Muscle layer of duodenum (tissue), 2 donors: Measurements from ENCODE around the gene KRT5.
"Not testable (repeated sequence)": the region's sequence is repeated elsewhere in the genome, so short reads cannot be mapped to it uniquely, and the experiment has no call there.

ENCODE experiments used
- H3K27ac ChIP-seq: one replicate; pipeline ENCODE4 v1.7.0; 2013; ENCODE audit warnings: mild to moderate bottlenecking, low read length
- H3K27me3 ChIP-seq: one replicate; pipeline ENCODE4 v1.7.0; 2013; ENCODE audit warnings: low read depth, mild to moderate bottlenecking, control low read depth, low read length
- H3K36me3 ChIP-seq, 2 donors: one replicate each; pipeline ENCODE4 v1.7.0; 2013; ENCODE audit warnings: low read length in 2 of 2, control low read depth in 1 of 2, mild to moderate bottlenecking in 1 of 2; ENCODE audit not compliant: insufficient read depth in 2 of 2, control insufficient read depth in 1 of 2
- H3K4me1 ChIP-seq, 2 donors: one replicate each; pipeline ENCODE4 v1.7.0; 2013; ENCODE audit warnings: low read length in 2 of 2, mild to moderate bottlenecking in 2 of 2, control low read depth in 1 of 2, moderate library complexity in 1 of 2; ENCODE audit not compliant: insufficient read depth in 2 of 2, control insufficient read depth in 1 of 2
- H3K4me3 ChIP-seq, 2 donors: one replicate each; pipeline ENCODE4 v1.7.0; 2013; ENCODE audit warnings: low read length in 2 of 2, low read depth in 1 of 2, mild to moderate bottlenecking in 1 of 2
- H3K9me3 ChIP-seq, 2 donors: one replicate each; pipeline ENCODE4 v1.7.0; 2013; ENCODE audit warnings: low read length in 2 of 2, control low read depth in 1 of 2, mild to moderate bottlenecking in 1 of 2; ENCODE audit not compliant: control insufficient read depth in 1 of 2
- donor health status: healthy.

Gene KRT5

DNA sequence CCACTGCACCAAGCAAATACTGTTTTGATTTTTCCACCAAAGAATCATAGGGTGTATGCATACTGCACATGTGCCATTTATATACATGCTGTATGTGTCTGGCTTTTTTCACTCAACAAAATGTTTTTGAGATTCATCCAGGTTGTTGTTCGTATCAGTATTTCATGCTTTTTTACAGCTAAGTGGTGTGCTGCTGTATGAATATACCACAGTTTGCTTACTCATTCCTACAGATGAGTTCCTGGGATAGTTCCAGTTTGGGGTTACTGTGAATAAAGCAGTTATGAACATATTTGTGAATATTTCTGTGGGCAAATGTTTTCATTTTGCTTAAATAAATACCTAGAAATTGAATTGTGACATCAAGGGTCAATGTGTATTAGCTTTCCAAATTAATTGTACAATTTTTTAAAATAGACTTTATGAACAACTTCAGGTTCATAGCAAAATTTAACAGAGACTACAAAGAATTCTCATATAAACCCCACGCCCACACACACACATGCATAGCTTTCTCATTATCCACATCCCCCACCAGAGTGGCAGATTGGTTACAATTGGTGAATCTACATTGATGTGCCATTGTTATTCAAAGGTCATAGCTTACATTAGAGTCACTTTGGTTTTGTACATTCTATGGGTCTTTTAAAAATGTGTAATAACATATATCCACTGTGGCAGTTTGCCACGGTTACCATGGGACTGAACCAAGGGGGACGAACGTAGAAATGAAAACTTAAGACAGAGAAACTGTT is 20.2 kb downstream of the KRT5 start:
- H3K36me3 ChIP-seq, result no peaks in the 10 kb centered on the region
- H3K9me3 ChIP-seq, result no peaks in the 10 kb centered on the region
- H3K4me3 ChIP-seq, result no peak overlapping the region
- H3K4me1 ChIP-seq, result peaks cover 6 to 13% of the 10 kb centered on the region in 2 donors
- H3K27me3 ChIP-seq, result no peaks in the 10 kb centered on the region
- H3K27ac ChIP-seq, result no peak overlapping the region

DNA sequence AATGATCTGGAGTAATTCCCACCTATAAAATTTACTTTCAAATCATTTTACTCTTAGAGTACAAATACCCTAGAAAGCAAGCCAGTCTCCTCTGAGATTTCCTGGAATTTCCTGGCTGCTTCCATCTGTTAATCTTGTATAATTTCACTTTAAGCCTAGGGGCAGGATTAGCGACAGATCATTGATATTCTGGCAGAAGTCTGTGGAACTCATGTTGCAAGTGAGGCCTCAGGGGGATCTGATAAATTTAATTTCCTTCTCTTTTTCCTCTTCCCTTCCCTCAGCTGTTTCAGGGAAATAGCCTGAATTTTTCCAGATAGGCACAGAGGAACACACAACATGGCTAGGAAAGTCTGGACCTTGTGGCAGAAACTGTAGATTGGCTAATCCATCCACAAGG is 21.2 kb downstream of the KRT5 start:
- Histone ChIP-seq H3K4me3 (no peak overlapping the region), H3K27me3 (no peaks in the 10 kb centered on the region), H3K36me3 (no peaks in the 10 kb centered on the region), H3K9me3 (no peaks in the 10 kb centered on the region), H3K27ac (no peak overlapping the region), H3K4me1 (peaks cover 6 to 21% of the 10 kb centered on the region in 2 donors)

DNA sequence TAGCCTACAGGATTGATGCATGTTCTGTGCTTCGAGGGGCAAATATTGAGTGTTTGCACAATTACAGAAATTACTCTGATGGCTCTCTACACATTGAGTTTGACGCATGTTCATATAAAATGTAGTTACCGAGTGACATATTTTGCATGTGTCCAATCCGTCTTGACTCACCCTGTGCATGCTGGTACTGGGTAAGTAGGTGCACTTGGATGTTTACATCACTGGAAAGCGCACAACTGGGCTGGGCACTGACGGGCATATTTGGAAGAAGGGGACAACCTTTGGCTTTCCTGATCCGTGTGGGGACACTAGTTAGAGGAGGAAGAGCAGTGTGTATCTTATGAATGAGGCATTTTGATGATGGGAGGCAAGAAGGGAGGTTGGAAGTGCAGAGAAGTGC is 22.2 kb downstream of the KRT5 start:
- H3K27me3 ChIP-seq, result no peaks in the 10 kb centered on the region
- no peaks in the 10 kb centered on the region for H3K36me3 ChIP-seq
- no peak overlapping the region for H3K27ac ChIP-seq
- H3K9me3 ChIP-seq, result no peaks in the 10 kb centered on the region
- H3K4me3 ChIP-seq, result no peak overlapping the region
- peaks cover 6 to 21% of the 10 kb centered on the region in 2 donors for H3K4me1 ChIP-seq

GRCh38 chr12:52496590-52497071 is 23.6 kb downstream of the KRT5 start:
- Histone ChIP-seq H3K27me3 (no peaks in the 10 kb centered on the region), H3K36me3 (no peaks in the 10 kb centered on the region), H3K9me3 (no peaks in the 10 kb centered on the region), H3K4me3 (no peak overlapping the region), H3K27ac (no peak overlapping the region), H3K4me1 (peaks cover 6 to 21% of the 10 kb centered on the region in 2 donors)

- Histone ChIP-seq H3K27ac (no peak overlapping the region), H3K36me3 (no peaks in the 10 kb centered on the region), H3K4me3 (no peak overlapping the region), H3K9me3 (no peaks in the 10 kb centered on the region), H3K27me3 (no peaks in the 10 kb centered on the region), H3K4me1 (peaks cover 6 to 21% of the 10 kb centered on the region in 2 donors)
Observed at GRCh38 chr12:52496054-52496453, 24.1 kb downstream of the KRT5 start.

DNA sequence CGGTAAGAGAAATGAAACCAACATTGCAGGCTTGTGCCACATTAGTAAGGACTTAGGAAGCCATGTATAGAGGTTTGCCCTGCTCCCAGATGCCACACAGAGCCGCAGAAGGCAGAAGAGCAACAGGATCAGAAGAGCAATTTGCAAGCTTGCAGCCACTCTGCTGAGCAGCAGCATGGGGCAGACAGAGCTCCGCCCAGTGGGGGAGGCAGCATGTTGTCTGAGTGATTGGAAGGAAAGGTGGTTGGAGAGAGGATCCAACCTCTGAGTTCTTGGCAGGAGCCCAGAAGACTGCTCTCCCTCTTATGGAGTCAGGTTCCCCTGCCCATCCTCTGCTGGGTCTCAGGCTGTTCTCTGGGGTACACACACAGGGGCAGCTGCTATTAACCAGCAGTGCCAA is 24.8 kb downstream of the KRT5 start:
- Histone ChIP-seq H3K36me3 (no peaks in the 10 kb centered on the region), H3K9me3 (no peaks in the 10 kb centered on the region), H3K27ac (no peak overlapping the region), H3K27me3 (no peaks in the 10 kb centered on the region), H3K4me1 (peaks cover 6 to 21% of the 10 kb centered on the region in 2 donors), H3K4me3 (no peak overlapping the region)

DNA sequence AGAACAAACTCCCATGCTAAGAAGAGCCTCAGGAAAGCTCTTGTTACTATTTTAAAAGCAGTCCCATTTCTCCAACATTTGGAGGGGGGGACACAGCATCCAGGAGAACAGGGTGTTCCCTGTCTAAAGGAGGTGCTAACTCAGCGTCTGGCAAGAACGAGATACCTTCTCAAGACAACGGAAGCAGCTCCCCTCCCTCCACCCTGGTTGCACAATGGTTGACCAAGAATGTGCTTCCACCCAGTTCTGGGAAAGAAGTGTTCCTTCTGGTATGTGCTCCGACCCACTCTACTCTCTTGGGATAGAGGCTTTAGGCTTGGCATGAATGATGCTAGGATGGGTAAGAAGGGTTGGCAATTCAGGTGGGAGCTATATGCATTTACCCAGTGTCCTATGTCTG is 25.7 kb downstream of the KRT5 start:
- no peak overlapping the region for H3K27ac ChIP-seq
- no peaks in the 10 kb centered on the region for H3K36me3 ChIP-seq
- peaks cover 6 to 21% of the 10 kb centered on the region in 2 donors for H3K4me1 ChIP-seq
- no peaks in the 10 kb centered on the region for H3K27me3 ChIP-seq
- H3K9me3 ChIP-seq, result no peaks in the 10 kb centered on the region
- H3K4me3 ChIP-seq, result no peak overlapping the region

DNA sequence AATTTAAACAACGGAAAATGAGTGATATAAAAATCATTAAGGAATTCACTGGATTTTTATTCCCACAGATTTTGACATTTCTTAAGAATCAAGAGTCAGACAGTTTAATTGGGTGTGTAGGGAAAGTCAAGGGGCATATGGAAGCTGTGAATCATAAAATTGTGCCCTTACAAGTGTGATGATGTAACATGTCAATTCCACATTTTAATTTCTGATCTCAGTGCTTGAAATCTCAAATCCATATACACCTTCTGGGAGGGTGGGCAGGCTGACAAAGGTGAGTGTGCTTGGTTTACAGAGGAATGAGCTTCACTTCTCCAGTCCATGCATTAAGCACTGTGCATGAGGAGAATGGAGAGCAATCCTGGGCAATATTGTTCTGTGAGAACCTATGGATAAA is 26.1 kb downstream of the KRT5 start:
- H3K9me3 ChIP-seq, result no peaks in the 10 kb centered on the region
- peaks cover 6 to 21% of the 10 kb centered on the region in 2 donors for H3K4me1 ChIP-seq
- no peaks in the 10 kb centered on the region for H3K27me3 ChIP-seq
- no peak overlapping the region for H3K27ac ChIP-seq
- H3K36me3 ChIP-seq, result no peaks in the 10 kb centered on the region
- no peak overlapping the region for H3K4me3 ChIP-seq

DNA sequence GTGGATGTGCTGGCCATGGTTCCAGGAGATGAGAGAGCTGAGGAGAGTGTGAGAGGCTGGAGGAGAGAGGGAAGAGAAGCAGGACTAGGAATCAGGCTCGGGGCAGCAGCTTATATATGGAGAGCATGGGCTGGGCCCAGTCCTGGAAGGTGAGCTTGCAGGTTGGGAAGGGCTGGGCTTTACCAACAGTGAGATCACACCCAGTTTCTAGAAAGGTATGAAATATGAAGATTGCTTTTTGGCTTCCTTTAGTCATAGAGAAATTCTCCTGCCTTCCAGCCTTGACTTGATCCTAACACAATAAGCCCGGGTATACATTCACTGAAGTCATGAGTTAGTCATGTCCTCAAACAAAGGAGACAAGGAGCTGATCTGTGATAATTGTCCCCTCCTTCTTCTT is 27.0 kb downstream of the KRT5 start, which contains the start of gene KRT6A:
TSS of gene KRT6A (minus strand) at position 86 of the 400 bp plus-strand sequence. CDS start at position 17, 69 bp downstream.
- Histone ChIP-seq H3K27ac (no peak within 1 kb of the TSS), H3K4me3 (no peak within 1 kb of the TSS)

GRCh38 chr12:52492405-52492804 is 27.8 kb downstream of the KRT5 start:
- not testable (repeated sequence) for H3K9me3 ChIP-seq, H3K27me3 ChIP-seq, H3K4me3 ChIP-seq, H3K27ac ChIP-seq, H3K36me3 ChIP-seq
- peaks cover 6 to 21% of the 10 kb centered on the region in 2 donors for H3K4me1 ChIP-seq

More for the DNA sequence above, 27.0 kb downstream of the KRT5 start, which contains the start of gene KRT6A:
- H3K4me1 ChIP-seq, result peaks cover 6 to 21% of the 10 kb centered on the region in 2 donors
- no peaks in the 10 kb centered on the region for H3K9me3 ChIP-seq
- no peaks in the 10 kb centered on the region for H3K27me3 ChIP-seq
- no peaks in the 10 kb centered on the region for H3K36me3 ChIP-seq

GRCh38 chr12:52491495-52491894 is 28.7 kb downstream of the KRT5 start:
- not testable (repeated sequence) for H3K27me3 ChIP-seq, H3K4me3 ChIP-seq, H3K36me3 ChIP-seq, H3K27ac ChIP-seq, H3K9me3 ChIP-seq
- H3K4me1 ChIP-seq, result peaks cover 6 to 17% of the 10 kb centered on the region in 2 donors

- no peaks in the 10 kb centered on the region for H3K36me3 ChIP-seq
- H3K27me3 ChIP-seq, result no peaks in the 10 kb centered on the region
- no peak overlapping the region for H3K27ac ChIP-seq
- no peak overlapping the region for H3K4me3 ChIP-seq
- no peaks in the 10 kb centered on the region for H3K4me1 ChIP-seq
- H3K9me3 ChIP-seq, result peaks cover 0 to 8% of the 10 kb centered on the region in 2 donors
Observed at GRCh38 chr12:52488736-52489135, 31.5 kb downstream of the KRT5 start.
